OCI-LY7 (cell line): ENCODE results near the gene EGFR. TPM values are rescaled to one million over a fixed set of nuclear protein-coding genes. Genes with fewer than 3 reads are reported as not detected.

Source experiments
- BruUV-seq: library from RNA; stranded (reverse); fragments of 400-500 nt; replicated peaks from 2 replicates; lab custom pipeline; 2021; lab: Mats Ljungman, UMichigan
- CTCF ChIA-PET: fragments of 300-600 bp; sonication (Branson Sonifier 250); formaldehyde crosslinking; loops from one replicate; lab custom pipeline; 2022; ENCODE audit warnings: antibody characterized with exemption; ENCODE audit not compliant: unreplicated experiment; lab: Charles Lee
- POLR2A ChIA-PET: fragments of 300-600 bp; sonication (Branson Sonifier 250); formaldehyde crosslinking; loops from one replicate; lab custom pipeline; 2022; ENCODE audit warnings: antibody characterized with exemption; lab: Charles Lee
- DNase-seq: peaks from one replicate; pipeline ENCODE4 v3.0.0-alpha.2; 2015; ENCODE audit warnings: low spot score
- H2AFZ ChIP-seq: fragments of 200-600 bp; sonication (generic), shearing (Covaris generic); 2 replicates; pipeline ENCODE4 v1.6.1; 2014; ENCODE audit warnings: mild to moderate bottlenecking, antibody characterized with exemption, low read length, moderate library complexity
- H3K27ac ChIP-seq: fragments of 200-600 bp; sonication (generic); 2 replicates; pipeline ENCODE4 v1.5.1; 2014; ENCODE audit warnings: mixed run types, low read depth, mild to moderate bottlenecking, moderate library complexity, low read length, inconsistent platforms; ENCODE audit not compliant: poor library complexity, severe bottlenecking
- H3K36me3 ChIP-seq: fragments of 200-600 bp; sonication (generic); 2 replicates; pipeline ENCODE4 v1.6.1; 2014; ENCODE audit warnings: mild to moderate bottlenecking, antibody characterized with exemption, low read length, moderate library complexity, mixed read lengths; ENCODE audit not compliant: insufficient read depth
- H3K4me1 ChIP-seq: fragments of 200-600 bp; sonication (generic); 2 replicates; pipeline ENCODE4 v1.5.1; 2014; ENCODE audit warnings: mild to moderate bottlenecking, low read length; ENCODE audit not compliant: insufficient read depth, poor library complexity, severe bottlenecking
- H3K4me2 ChIP-seq: fragments of 200-600 bp; sonication (generic); 2 replicates; pipeline ENCODE4 v1.6.1; 2014; ENCODE audit warnings: mild to moderate bottlenecking, low read length
- H3K4me3 ChIP-seq: fragments of 200-600 bp; sonication (generic); 2 replicates; pipeline ENCODE4 v1.5.1; 2014; ENCODE audit warnings: mild to moderate bottlenecking, low read depth, low read length; ENCODE audit not compliant: poor library complexity, severe bottlenecking
- H3K79me2 ChIP-seq: fragments of 200-600 bp; sonication (generic); 2 replicates; pipeline ENCODE4 v1.6.1; 2016; ENCODE audit warnings: low read depth, mild to moderate bottlenecking, low read length, moderate library complexity, mixed read lengths; ENCODE audit not compliant: insufficient read depth
- H3K9me2 ChIP-seq: fragments of 200-600 bp; sonication (generic); 2 replicates; pipeline ENCODE4 v1.6.1; 2016; ENCODE audit warnings: mild to moderate bottlenecking, low read length, mixed read lengths; ENCODE audit not compliant: insufficient read depth
- H3K9me3 ChIP-seq: fragments of 200-600 bp; sonication (generic); 2 replicates; pipeline ENCODE4 v1.6.1; 2014; ENCODE audit warnings: mild to moderate bottlenecking, mixed run types, low read length, mixed read lengths
- H4K20me1 ChIP-seq: fragments of 200-600 bp; sonication (generic); 2 replicates; pipeline ENCODE4 v1.6.1; 2014; ENCODE audit warnings: mild to moderate bottlenecking, antibody characterized with exemption, low read length, moderate library complexity, mixed read lengths; ENCODE audit not compliant: insufficient read depth
- CTCF ChIP-seq: fragments of 200-600 bp; sonication (generic); conservative IDR thresholded peaks from 2 replicates; pipeline ENCODE4 v1.5.1; 2014; ENCODE audit warnings: mild to moderate bottlenecking, antibody characterized with exemption, low read length, moderate library complexity, mixed read lengths
- EZH2phosphoT487 ChIP-seq: fragments of 200-600 bp; sonication (generic); IDR thresholded peaks from 2 replicates; pipeline ENCODE4 v1.6.1; 2018; ENCODE audit warnings: low read depth, borderline replicate concordance, mild to moderate bottlenecking, mixed run types, antibody characterized with exemption, low read length, moderate library complexity, mixed read lengths
- intact Hi-C: fragments of 100-400 bp; cut with micrococcal nuclease; formaldehyde crosslinking; loops from one replicate; pipeline ENCODE4 v1.10.0; 2022; ENCODE audit not compliant: unreplicated experiment
- total RNA-seq, 2 experiments: library from RNA; depleted of rRNA in 1 of 2; stranded (reverse); fragments of >200 nt in 1 of 2; shearing (Covaris generic) in 1 of 2; gene quantifications; 2 replicates each; pipeline ENCODE4 v1.2.3, GENCODE V29; 2014 to 2022

EGFR gene
- total RNA-seq, 2 experiments from 2014 or later: 0.27 TPM; not detected in 1

GRCh38 chr7:55059021-55059420 is 40.2 kb downstream of the EGFR start:
- ChIA-PET POLR2A (no interaction called here), CTCF (no interaction called here)
- intact Hi-C loops: no loop called here

GRCh38 chr7:55060085-55060484 is 41.3 kb downstream of the EGFR start:
- ChIA-PET CTCF (no interaction called here), POLR2A (no interaction called here)
- DNase-seq: no peak
- Histone ChIP-seq H3K79me2 (no peaks in the 10 kb centered on the region), H3K9me3 (no peaks in the 10 kb centered on the region), H3K27ac (no peak overlapping the region), H4K20me1 (no peaks in the 10 kb centered on the region), H3K36me3 (no peaks in the 10 kb centered on the region), H3K4me1 (no peaks in the 10 kb centered on the region), H3K4me2 (no peak overlapping the region), H3K9me2 (no peaks in the 10 kb centered on the region), H3K4me3 (no peak overlapping the region), H2AFZ (no peak overlapping the region)
- intact Hi-C loops: no loop called here
- no peak for TF ChIP-seq CTCF
- TF ChIP-seq EZH2phosphoT487: no peak
- no TSS peak for BruUV-seq

More at GRCh38 chr7:55059021-55059420, 40.2 kb downstream of the EGFR start:
- H3K9me3 ChIP-seq: no peaks in the 10 kb centered on the region
- H3K27ac ChIP-seq: no peak overlapping the region
- H3K4me2 ChIP-seq: no peak overlapping the region
- TF ChIP-seq EZH2phosphoT487 (no peak), CTCF (no peak)
- H3K4me3 ChIP-seq: no peak overlapping the region
- H3K9me2 ChIP-seq: no peaks in the 10 kb centered on the region
- no TSS peak for BruUV-seq
- no peak overlapping the region for H2AFZ ChIP-seq
- no peaks in the 10 kb centered on the region for H4K20me1 ChIP-seq
- no peak for DNase-seq
- no peaks in the 10 kb centered on the region for H3K79me2 ChIP-seq
- no peaks in the 10 kb centered on the region for H3K4me1 ChIP-seq
- no peaks in the 10 kb centered on the region for H3K36me3 ChIP-seq

GRCh38 chr7:55060636-55061022 is 41.8 kb downstream of the EGFR start:
- no peaks in the 10 kb centered on the region for H3K9me3 ChIP-seq
- no peak for DNase-seq
- H3K4me1 ChIP-seq: no peaks in the 10 kb centered on the region
- no peaks in the 10 kb centered on the region for H3K9me2 ChIP-seq
- no peak overlapping the region for H3K27ac ChIP-seq
- POLR2A ChIA-PET: no interaction called here
- no peaks in the 10 kb centered on the region for H3K79me2 ChIP-seq
- no peak overlapping the region for H3K4me3 ChIP-seq
- TF ChIP-seq EZH2phosphoT487 (no peak), CTCF (no peak)
- H3K36me3 ChIP-seq: no peaks in the 10 kb centered on the region
- H3K4me2 ChIP-seq: no peak overlapping the region
- no TSS peak for BruUV-seq
- H4K20me1 ChIP-seq: no peaks in the 10 kb centered on the region
- CTCF ChIA-PET: no interaction called here
- H2AFZ ChIP-seq: no peak overlapping the region
- intact Hi-C loops: no loop called here
